Mucosa of stomach (tissue), 1 donor: ENCODE measurements around the gene EFL1.
"Not testable (repeated sequence)": the region's sequence is repeated elsewhere in the genome, so short reads cannot be mapped to it uniquely, and the experiment has no call there.

Source experiments
- H3K27me3 ChIP-seq: one replicate; pipeline ENCODE4 v1.7.0; 2013; ENCODE audit warnings: mild to moderate bottlenecking, low read length; ENCODE audit not compliant: control insufficient read depth, insufficient read depth
- H3K36me3 ChIP-seq: one replicate; pipeline ENCODE4 v1.7.0; 2013; ENCODE audit warnings: low read length; ENCODE audit not compliant: control insufficient read depth, insufficient read depth
- H3K4me1 ChIP-seq: one replicate; pipeline ENCODE4 v1.7.0; 2013; ENCODE audit warnings: mild to moderate bottlenecking, low read length; ENCODE audit not compliant: control insufficient read depth, insufficient read depth
- H3K4me3 ChIP-seq: one replicate; pipeline ENCODE4 v1.7.0; 2013; ENCODE audit warnings: low read length
- H3K9ac ChIP-seq: one replicate; pipeline ENCODE4 v1.7.0; 2013; ENCODE audit warnings: mild to moderate bottlenecking, low read length, moderate library complexity
- H3K9me3 ChIP-seq: one replicate; pipeline ENCODE4 v1.7.0; 2013; ENCODE audit warnings: mild to moderate bottlenecking, low read length, moderate library complexity; ENCODE audit not compliant: control insufficient read depth
- donor health status: Pancreatic carcinoma.

Gene EFL1

GRCh38 chr15:82262422-82263026, at the start of gene EFL1, which contains the start of gene SAXO2:
Gene EFL1, minus strand, starts transcription at chr15:82262734. Its CDS starts 956 bp downstream, at chr15:82261778.
Gene SAXO2, plus strand, starts transcription at chr15:82262818. Its CDS starts 62 bp downstream, at chr15:82262880.
- Histone ChIP-seq H3K9me3 (no peaks in the 10 kb centered on the region), H3K4me1 (peaks cover 6% of the 10 kb centered on the region), H3K27me3 (no peaks in the 10 kb centered on the region), H3K9ac (peak within 1 kb of the TSS; percentile 72), H3K4me3 (peak within 1 kb of the TSS; percentile 49), H3K36me3 (no peaks in the 10 kb centered on the region)

GRCh38 chr15:82311321-82311720, 48.8 kb upstream of the EFL1 start:
- H3K27me3 ChIP-seq, H3K9ac ChIP-seq, H3K9me3 ChIP-seq, H3K4me1 ChIP-seq, H3K4me3 ChIP-seq, H3K36me3 ChIP-seq: not testable (repeated sequence)

GRCh38 chr15:82309802-82310201, 47.3 kb upstream of the EFL1 start:
- no peaks in the 10 kb centered on the region for H3K27me3 ChIP-seq
- peaks cover 6% of the 10 kb centered on the region for H3K4me1 ChIP-seq
- H3K9me3 ChIP-seq, result no peaks in the 10 kb centered on the region
- H3K9ac ChIP-seq, result no peak overlapping the region
- H3K36me3 ChIP-seq, result no peaks in the 10 kb centered on the region
- H3K4me3 ChIP-seq, result no peak overlapping the region

- Histone ChIP-seq H3K9me3 (no peaks in the 10 kb centered on the region), H3K36me3 (no peaks in the 10 kb centered on the region), H3K4me3 (no peak overlapping the region)
Observed at GRCh38 chr15:82307714-82308081, 45.2 kb upstream of the EFL1 start.

GRCh38 chr15:82306791-82307713, 44.5 kb upstream of the EFL1 start:
- no peaks in the 10 kb centered on the region for H3K36me3 ChIP-seq
- H3K9ac ChIP-seq, result no peak overlapping the region
- H3K4me1 ChIP-seq, result no peaks in the 10 kb centered on the region
- no peaks in the 10 kb centered on the region for H3K27me3 ChIP-seq
- H3K4me3 ChIP-seq, result no peak overlapping the region
- no peaks in the 10 kb centered on the region for H3K9me3 ChIP-seq

More at GRCh38 chr15:82307714-82308081, 45.2 kb upstream of the EFL1 start:
- Histone ChIP-seq H3K27me3 (no peaks in the 10 kb centered on the region), H3K4me1 (no peaks in the 10 kb centered on the region), H3K9ac (no peak overlapping the region)

GRCh38 chr15:82305621-82306048, 43.1 kb upstream of the EFL1 start:
- H3K9me3 ChIP-seq, result no peaks in the 10 kb centered on the region
- no peak overlapping the region for H3K4me3 ChIP-seq
- H3K36me3 ChIP-seq, result no peaks in the 10 kb centered on the region
- H3K27me3 ChIP-seq, result no peaks in the 10 kb centered on the region
- no peak overlapping the region for H3K9ac ChIP-seq
- no peaks in the 10 kb centered on the region for H3K4me1 ChIP-seq

- H3K4me3 ChIP-seq, result no peak overlapping the region
- no peaks in the 10 kb centered on the region for H3K27me3 ChIP-seq
- H3K9ac ChIP-seq, result no peak overlapping the region
- no peaks in the 10 kb centered on the region for H3K36me3 ChIP-seq
- H3K9me3 ChIP-seq, result no peaks in the 10 kb centered on the region
- no peaks in the 10 kb centered on the region for H3K4me1 ChIP-seq
Observed at GRCh38 chr15:82304778-82305090, 42.2 kb upstream of the EFL1 start.

GRCh38 chr15:82303956-82304777, 41.6 kb upstream of the EFL1 start:
- Histone ChIP-seq H3K9ac (no peak overlapping the region), H3K4me1 (no peaks in the 10 kb centered on the region), H3K36me3 (no peaks in the 10 kb centered on the region), H3K4me3 (no peak overlapping the region), H3K9me3 (no peaks in the 10 kb centered on the region), H3K27me3 (no peaks in the 10 kb centered on the region)

- Histone ChIP-seq H3K4me3 (no peak overlapping the region), H3K4me1 (no peaks in the 10 kb centered on the region), H3K9me3 (no peaks in the 10 kb centered on the region), H3K27me3 (no peaks in the 10 kb centered on the region), H3K36me3 (no peaks in the 10 kb centered on the region), H3K9ac (no peak overlapping the region)
Observed at GRCh38 chr15:82301296-82302016, 38.9 kb upstream of the EFL1 start.

GRCh38 chr15:82300883-82301282, 38.3 kb upstream of the EFL1 start:
- H3K27me3 ChIP-seq, result no peaks in the 10 kb centered on the region
- H3K9ac ChIP-seq, result no peak overlapping the region
- H3K9me3 ChIP-seq, result no peaks in the 10 kb centered on the region
- no peaks in the 10 kb centered on the region for H3K36me3 ChIP-seq
- H3K4me1 ChIP-seq, result no peaks in the 10 kb centered on the region
- no peak overlapping the region for H3K4me3 ChIP-seq

GRCh38 chr15:82300326-82300725, 37.8 kb upstream of the EFL1 start:
- not testable (repeated sequence) for H3K36me3 ChIP-seq, H3K9ac ChIP-seq, H3K4me3 ChIP-seq

More at GRCh38 chr15:82300326-82300725, 37.8 kb upstream of the EFL1 start:
- H3K27me3 ChIP-seq, H3K4me1 ChIP-seq, H3K9me3 ChIP-seq: not testable (repeated sequence)
